Immature natural killer cell (primary cell): Measurements from ENCODE around the gene HEPACAM. TPM values are rescaled to one million over a fixed set of nuclear protein-coding genes. Genes with fewer than 3 reads are reported as not detected.

Source experiments
- DNase-seq, 3 donors: peaks; one replicate each; pipeline ENCODE4 v3.0.0; 2022; ENCODE audit warnings: mixed read lengths in 1 of 3
- H3K27ac Mint-ChIP-seq, 6 donors: one replicate each; pipeline ENCODE4 v1.8.0; 2020; ENCODE audit warnings: mixed read lengths in 6 of 6, mild to moderate bottlenecking in 5 of 6, inconsistent platforms in 4 of 6, moderate library complexity in 3 of 6
- H3K27me3 Mint-ChIP-seq, 3 donors: one replicate each; pipeline ENCODE4 v1.8.0; 2020 to 2021; ENCODE audit warnings: low read depth in 3 of 3, mild to moderate bottlenecking in 3 of 3, mixed read lengths in 3 of 3, moderate library complexity in 3 of 3, inconsistent platforms in 1 of 3
- H3K36me3 Mint-ChIP-seq, 3 donors: one replicate each; pipeline ENCODE4 v1.8.0; 2020; ENCODE audit warnings: mixed read lengths in 3 of 3, inconsistent platforms in 2 of 3, mild to moderate bottlenecking in 2 of 3
- H3K4me1 Mint-ChIP-seq, 2 donors: one replicate each; pipeline ENCODE4 v1.8.0; 2020; ENCODE audit warnings: inconsistent platforms in 2 of 2, mild to moderate bottlenecking in 2 of 2, mixed read lengths in 2 of 2, moderate library complexity in 1 of 2
- H3K4me3 Mint-ChIP-seq, 5 donors: one replicate each; pipeline ENCODE4 v1.8.0; 2020; ENCODE audit warnings: mild to moderate bottlenecking in 5 of 5, mixed read lengths in 5 of 5, inconsistent platforms in 3 of 5, moderate library complexity in 3 of 5
- H3K9me3 Mint-ChIP-seq, 6 donors: one replicate each; pipeline ENCODE4 v1.8.0; 2020; ENCODE audit warnings: mild to moderate bottlenecking in 6 of 6, mixed read lengths in 6 of 6, inconsistent platforms in 4 of 6, moderate library complexity in 3 of 6
- polyA plus RNA-seq, 3 donors: library from polyadenylated mRNA; unstranded; fragments of 300-500 nt; fragmentation: Illumina TruSeq; gene quantifications; one replicate each; pipeline ENCODE4 v1.2.3, GENCODE V29; 2021

Gene HEPACAM
- polyA plus RNA-seq, 3 donors from 2014 or later = not detected

- no peaks in the 10 kb centered on the region for H3K9me3 Mint-ChIP-seq
- no peak overlapping the region for H3K27ac Mint-ChIP-seq
- H3K36me3 Mint-ChIP-seq = no peaks in the 10 kb centered on the region
- peaks cover 0 to 8% (median 4%) of the 10 kb centered on the region in 3 donors for H3K27me3 Mint-ChIP-seq
- no peak overlapping the region for H3K4me3 Mint-ChIP-seq
- DNase-seq = no peak
- H3K4me1 Mint-ChIP-seq = peaks cover 0 to 8% of the 10 kb centered on the region in 2 donors
These were observed 42.9 kb downstream of the HEPACAM start for GRCh38 chr11:124892750-124893454.

- Mint-ChIP-seq H3K4me1 (peaks cover 0 to under 1% of the 10 kb centered on the region in 2 donors), H3K27ac (no peak overlapping the region), H3K9me3 (no peaks in the 10 kb centered on the region)
These were observed 43.7 kb downstream of the HEPACAM start for GRCh38 chr11:124892146-124892545.

GRCh38 chr11:124891373-124891861 is 44.4 kb downstream of the HEPACAM start:
- H3K27ac Mint-ChIP-seq = no peak overlapping the region
- H3K36me3 Mint-ChIP-seq = no peaks in the 10 kb centered on the region
- no peaks in the 10 kb centered on the region for H3K4me1 Mint-ChIP-seq
- no peaks in the 10 kb centered on the region for H3K9me3 Mint-ChIP-seq
- H3K27me3 Mint-ChIP-seq = peaks cover 0 to 10% (median 5%) of the 10 kb centered on the region in 3 donors
- H3K4me3 Mint-ChIP-seq = no peak overlapping the region
- DNase-seq = no peak

More at GRCh38 chr11:124892146-124892545, 43.7 kb downstream of the HEPACAM start:
- DNase-seq = no peak
- Mint-ChIP-seq H3K36me3 (no peaks in the 10 kb centered on the region), H3K27me3 (peaks cover 0 to 10% (median 4%) of the 10 kb centered on the region in 3 donors), H3K4me3 (no peak overlapping the region)

- no peaks in the 10 kb centered on the region for H3K36me3 Mint-ChIP-seq
- H3K4me1 Mint-ChIP-seq = no peaks in the 10 kb centered on the region
- peaks cover 0 to 12% (median 3%) of the 10 kb centered on the region in 3 donors for H3K27me3 Mint-ChIP-seq
- no peak overlapping the region for H3K4me3 Mint-ChIP-seq
- H3K27ac Mint-ChIP-seq = no peak overlapping the region
- H3K9me3 Mint-ChIP-seq = no peaks in the 10 kb centered on the region
- no peak for DNase-seq
These were observed 45.0 kb downstream of the HEPACAM start for GRCh38 chr11:124890683-124891372.

- no peaks in the 10 kb centered on the region for H3K36me3 Mint-ChIP-seq
- H3K27me3 Mint-ChIP-seq = peaks cover 2 to 13% (median 3%) of the 10 kb centered on the region in 3 donors
- no peak overlapping the region for H3K4me3 Mint-ChIP-seq
- H3K27ac Mint-ChIP-seq = no peak overlapping the region
- H3K4me1 Mint-ChIP-seq = no peaks in the 10 kb centered on the region
- no peaks in the 10 kb centered on the region for H3K9me3 Mint-ChIP-seq
- no peak for DNase-seq
These were observed 45.7 kb downstream of the HEPACAM start for GRCh38 chr11:124890151-124890550.

- Mint-ChIP-seq H3K9me3 (no peaks in the 10 kb centered on the region), H3K36me3 (no peaks in the 10 kb centered on the region), H3K27me3 (peaks cover 2 to 13% (median 3%) of the 10 kb centered on the region in 3 donors), H3K4me1 (no peaks in the 10 kb centered on the region), H3K4me3 (no peak overlapping the region), H3K27ac (no peak overlapping the region)
- no peak for DNase-seq
These were observed 46.4 kb downstream of the HEPACAM start for GRCh38 chr11:124889191-124890091.

- H3K27ac Mint-ChIP-seq = no peak overlapping the region
- no peak overlapping the region for H3K4me3 Mint-ChIP-seq
- no peaks in the 10 kb centered on the region for H3K36me3 Mint-ChIP-seq
- H3K4me1 Mint-ChIP-seq = no peaks in the 10 kb centered on the region
- peaks cover 1 to 13% (median 2%) of the 10 kb centered on the region in 3 donors for H3K27me3 Mint-ChIP-seq
- H3K9me3 Mint-ChIP-seq = no peaks in the 10 kb centered on the region
- no peak for DNase-seq
These were observed 48.2 kb downstream of the HEPACAM start for GRCh38 chr11:124887667-124888013.

- Mint-ChIP-seq H3K36me3 (no peaks in the 10 kb centered on the region), H3K4me1 (no peaks in the 10 kb centered on the region), H3K27ac (no peak overlapping the region), H3K9me3 (no peaks in the 10 kb centered on the region), H3K4me3 (no peak overlapping the region), H3K27me3 (peaks cover 1 to 13% (median 2%) of the 10 kb centered on the region in 3 donors)
- DNase-seq = no peak
These were observed 48.7 kb downstream of the HEPACAM start for GRCh38 chr11:124886978-124887666.

- Mint-ChIP-seq H3K4me3 (no peak overlapping the region), H3K27me3 (peaks cover 1 to 13% (median 2%) of the 10 kb centered on the region in 3 donors), H3K27ac (no peak overlapping the region)
These were observed 49.4 kb downstream of the HEPACAM start for GRCh38 chr11:124886476-124886875.

GRCh38 chr11:124884869-124885479 is 50.9 kb downstream of the HEPACAM start:
- H3K36me3 Mint-ChIP-seq = no peaks in the 10 kb centered on the region
- DNase-seq = no peak
- H3K27me3 Mint-ChIP-seq = peaks cover 1 to 13% (median 2%) of the 10 kb centered on the region in 3 donors
- no peaks in the 10 kb centered on the region for H3K4me1 Mint-ChIP-seq
- H3K27ac Mint-ChIP-seq = no peak overlapping the region
- H3K4me3 Mint-ChIP-seq = no peak overlapping the region
- no peaks in the 10 kb centered on the region for H3K9me3 Mint-ChIP-seq

More at GRCh38 chr11:124886476-124886875, 49.4 kb downstream of the HEPACAM start:
- Mint-ChIP-seq H3K36me3 (no peaks in the 10 kb centered on the region), H3K9me3 (no peaks in the 10 kb centered on the region), H3K4me1 (no peaks in the 10 kb centered on the region)
- DNase-seq = no peak

- H3K9me3 Mint-ChIP-seq = no peaks in the 10 kb centered on the region
- no peak for DNase-seq
- no peak overlapping the region for H3K27ac Mint-ChIP-seq
- no peaks in the 10 kb centered on the region for H3K4me1 Mint-ChIP-seq
- H3K4me3 Mint-ChIP-seq = no peak overlapping the region
- H3K27me3 Mint-ChIP-seq = peaks cover 1 to 13% (median 2%) of the 10 kb centered on the region in 3 donors
- H3K36me3 Mint-ChIP-seq = no peaks in the 10 kb centered on the region
These were observed 51.5 kb downstream of the HEPACAM start for GRCh38 chr11:124884340-124884739.

GRCh38 chr11:124882339-124883071 is 53.3 kb downstream of the HEPACAM start:
- Mint-ChIP-seq H3K27me3 (peaks cover 1 to 8% (median 2%) of the 10 kb centered on the region in 3 donors), H3K4me1 (peaks cover 6 to 10% of the 10 kb centered on the region in 2 donors)
- DNase-seq = no peak

More at GRCh38 chr11:124882339-124883071, 53.3 kb downstream of the HEPACAM start:
- Mint-ChIP-seq H3K27ac (peak overlapping the region in 2 of 6 donors; percentile 9 to 40), H3K9me3 (no peaks in the 10 kb centered on the region), H3K4me3 (no peak overlapping the region), H3K36me3 (no peaks in the 10 kb centered on the region)
